Cardiac muscle cell (in vitro differentiated cells and primary cell): ENCODE measurements around the gene AGAP2. TPM values are rescaled to one million over a fixed set of nuclear protein-coding genes. Genes with fewer than 3 reads are reported as not detected.

ENCODE experiments used
- DNase-seq, 2 donors: peaks; one replicate each; pipeline versions ENCODE4 v3.0.0 to v3.0.0-alpha.2; 2010 to 2017; ENCODE audit warnings: low read depth in 1 of 2, low spot score in 1 of 2
- H3K27ac ChIP-seq: fragments of 200-600 bp; sonication (generic); 2 replicates; pipeline ENCODE4 v1.5.1; 2016
- H3K27me3 ChIP-seq: fragments of 200-600 bp; sonication (generic); 2 replicates; pipeline ENCODE4 v1.6.0; 2016; ENCODE audit warnings: control low read depth
- H3K36me3 ChIP-seq: fragments of 200-600 bp; sonication (generic); 2 replicates; pipeline ENCODE4 v1.5.1; 2016; ENCODE audit warnings: control low read depth
- H3K4me1 ChIP-seq: fragments of 200-600 bp; sonication (generic); 2 replicates; pipeline ENCODE4 v1.8.1; 2017; ENCODE audit warnings: low read depth, mild to moderate bottlenecking, mixed run types
- H3K4me3 ChIP-seq: fragments of 200-600 bp; sonication (generic); 2 replicates; pipeline ENCODE4 v1.5.1; 2016; ENCODE audit warnings: mild to moderate bottlenecking
- H3K9me3 ChIP-seq: fragments of 200-600 bp; sonication (generic); 2 replicates; pipeline ENCODE4 v1.5.1; 2017; ENCODE audit warnings: low read depth, mild to moderate bottlenecking, control low read depth
- CTCF ChIP-seq: IDR thresholded peaks from 2 replicates; pipeline ENCODE4 v1.5.1; 2012; ENCODE audit warnings: low read depth, mild to moderate bottlenecking, low read length
- polyA plus RNA-seq: library from polyadenylated mRNA; unstranded; fragments of >200 nt; fragmentation: Nextera tagmentation; extraction: Ambion mirVana; gene quantifications from 2 replicates; pipeline ENCODE4 v1.2.1, GENCODE V29; 2016
- total RNA-seq: library from RNA; depleted of rRNA; stranded (reverse); fragments of >200 nt; gene quantifications from 2 replicates; pipeline ENCODE4 v1.2.3, GENCODE V29; 2016

Gene AGAP2
- total and polyA plus RNA-seq, 2 experiments from 2014 or later, result 0.10 to 0.33 TPM

GRCh38 chr12:57755454-57756372, 17.2 kb upstream of the AGAP2 start:
- Histone ChIP-seq H3K36me3 (peaks cover 9% of the 10 kb centered on the region), H3K4me3 (peak overlapping the region; percentile 83), H3K27ac (no peak overlapping the region), H3K27me3 (peaks cover 21% of the 10 kb centered on the region), H3K4me1 (peaks cover 12% of the 10 kb centered on the region), H3K9me3 (no peaks in the 10 kb centered on the region)
- no peak for TF ChIP-seq CTCF
- DNase-seq, result peak in 1 of 2 donors; percentile 60

- Histone ChIP-seq H3K27me3 (peaks cover 21% of the 10 kb centered on the region), H3K4me1 (peaks cover 12% of the 10 kb centered on the region), H3K9me3 (no peaks in the 10 kb centered on the region), H3K36me3 (peaks cover 15% of the 10 kb centered on the region), H3K4me3 (peak overlapping the region; percentile 83), H3K27ac (no peak overlapping the region)
- no peak for DNase-seq
- no peak for TF ChIP-seq CTCF
Observed at GRCh38 chr12:57755194-57755453, 16.6 kb upstream of the AGAP2 start.

- peaks cover 12% of the 10 kb centered on the region for H3K4me1 ChIP-seq
- DNase-seq, result peak in 1 of 2 donors; percentile 64
Observed at GRCh38 chr12:57754411-57755193, 16.1 kb upstream of the AGAP2 start, which contains the start of gene MARCHF9. Gene MARCHF9 (plus strand): TSS chr12:57755103. CDS start chr12:57755529, 426 bp downstream.

GRCh38 chr12:57753756-57754337, 15.3 kb upstream of the AGAP2 start:
- H3K27ac ChIP-seq, result no peak overlapping the region

More at GRCh38 chr12:57754411-57755193, 16.1 kb upstream of the AGAP2 start, which contains the start of gene MARCHF9:
- no peak for TF ChIP-seq CTCF
- Histone ChIP-seq H3K27me3 (peaks cover 21% of the 10 kb centered on the region), H3K9me3 (no peaks in the 10 kb centered on the region), H3K27ac (no peak within 1 kb of the TSS), H3K36me3 (peaks cover 15% of the 10 kb centered on the region), H3K4me3 (peak within 1 kb of the TSS; percentile 83)

More at GRCh38 chr12:57753756-57754337, 15.3 kb upstream of the AGAP2 start:
- Histone ChIP-seq H3K27me3 (peaks cover 21% of the 10 kb centered on the region), H3K9me3 (no peaks in the 10 kb centered on the region), H3K36me3 (peaks cover 18% of the 10 kb centered on the region), H3K4me1 (peaks cover 12% of the 10 kb centered on the region), H3K4me3 (no peak overlapping the region)
- no peak for TF ChIP-seq CTCF
- DNase-seq, result no peak
